HG03571 (cell line): Measurements from ENCODE around the gene CREB3L1.
A peak's percentile ranks its signal among the peaks of the same experiment; 100 is the strongest.

Source experiments
- ATAC-seq: cut with Tn5 transposase; IDR thresholded peaks from one replicate; pipeline ENCODE4 v1.9.1; 2021; ENCODE audit not compliant: unreplicated experiment

CREB3L1 gene, protein sequence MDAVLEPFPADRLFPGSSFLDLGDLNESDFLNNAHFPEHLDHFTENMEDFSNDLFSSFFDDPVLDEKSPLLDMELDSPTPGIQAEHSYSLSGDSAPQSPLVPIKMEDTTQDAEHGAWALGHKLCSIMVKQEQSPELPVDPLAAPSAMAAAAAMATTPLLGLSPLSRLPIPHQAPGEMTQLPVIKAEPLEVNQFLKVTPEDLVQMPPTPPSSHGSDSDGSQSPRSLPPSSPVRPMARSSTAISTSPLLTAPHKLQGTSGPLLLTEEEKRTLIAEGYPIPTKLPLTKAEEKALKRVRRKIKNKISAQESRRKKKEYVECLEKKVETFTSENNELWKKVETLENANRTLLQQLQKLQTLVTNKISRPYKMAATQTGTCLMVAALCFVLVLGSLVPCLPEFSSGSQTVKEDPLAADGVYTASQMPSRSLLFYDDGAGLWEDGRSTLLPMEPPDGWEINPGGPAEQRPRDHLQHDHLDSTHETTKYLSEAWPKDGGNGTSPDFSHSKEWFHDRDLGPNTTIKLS

DNA sequence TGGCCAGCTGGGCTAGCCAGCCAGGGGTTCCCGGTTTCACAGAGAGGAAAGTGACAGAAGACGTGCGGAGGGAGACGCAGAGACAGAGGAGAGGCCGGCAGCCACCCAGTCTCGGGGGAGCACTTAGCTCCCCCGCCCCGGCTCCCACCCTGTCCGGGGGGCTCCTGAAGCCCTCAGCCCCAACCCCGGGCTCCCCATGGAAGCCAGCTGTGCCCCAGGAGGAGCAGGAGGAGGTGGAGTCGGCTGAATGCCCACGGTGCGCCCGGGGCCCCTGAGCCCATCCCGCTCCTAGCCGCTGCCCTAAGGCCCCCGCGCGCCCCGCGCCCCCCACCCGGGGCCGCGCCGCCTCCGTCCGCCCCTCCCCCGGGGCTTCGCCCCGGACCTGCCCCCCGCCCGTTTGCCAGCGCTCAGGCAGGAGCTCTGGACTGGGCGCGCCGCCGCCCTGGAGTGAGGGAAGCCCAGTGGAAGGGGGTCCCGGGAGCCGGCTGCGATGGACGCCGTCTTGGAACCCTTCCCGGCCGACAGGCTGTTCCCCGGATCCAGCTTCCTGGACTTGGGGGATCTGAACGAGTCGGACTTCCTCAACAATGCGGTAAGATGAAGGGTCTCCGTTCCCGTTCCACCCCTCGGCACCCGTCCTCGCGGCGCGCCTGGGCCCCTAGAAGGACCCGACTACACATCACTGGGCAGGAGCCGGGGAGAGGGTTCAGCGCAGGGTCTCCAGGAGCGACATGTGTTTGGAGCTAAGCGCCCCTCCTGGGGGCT lies at the start of gene CREB3L1:
CREB3L1 (plus strand) TSS at position 41 of the 765 bp plus-strand sequence; CDS start at position 491, 450 bp downstream.
- ATAC-seq: no peak

DNA sequence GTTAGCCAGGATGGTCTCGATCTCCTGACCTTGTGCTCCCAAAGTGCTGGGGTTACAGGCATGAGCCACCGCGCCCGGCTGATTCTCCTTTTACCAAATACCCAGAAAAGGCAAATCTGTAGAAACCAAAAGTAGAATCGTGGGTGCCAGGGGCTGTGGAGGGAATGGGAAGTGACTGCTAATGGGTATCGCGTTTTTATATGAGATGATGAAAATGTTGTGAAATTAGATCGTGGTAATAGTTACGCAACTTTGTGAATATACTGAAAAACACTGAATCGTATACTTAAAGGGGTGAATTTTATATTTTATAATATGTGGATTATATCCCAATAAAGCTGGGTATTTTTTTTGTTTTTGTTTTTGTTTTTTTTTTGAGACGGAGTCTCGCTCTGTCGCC lies 48.2 kb upstream of the CREB3L1 start:
- ATAC-seq: no peak

- ATAC-seq: no peak
These were observed 43.2 kb upstream of the CREB3L1 start for GRCh38 chr11:46234311-46234710.

GRCh38 chr11:46235777-46236688 lies 41.4 kb upstream of the CREB3L1 start:
- ATAC-seq: no peak

DNA sequence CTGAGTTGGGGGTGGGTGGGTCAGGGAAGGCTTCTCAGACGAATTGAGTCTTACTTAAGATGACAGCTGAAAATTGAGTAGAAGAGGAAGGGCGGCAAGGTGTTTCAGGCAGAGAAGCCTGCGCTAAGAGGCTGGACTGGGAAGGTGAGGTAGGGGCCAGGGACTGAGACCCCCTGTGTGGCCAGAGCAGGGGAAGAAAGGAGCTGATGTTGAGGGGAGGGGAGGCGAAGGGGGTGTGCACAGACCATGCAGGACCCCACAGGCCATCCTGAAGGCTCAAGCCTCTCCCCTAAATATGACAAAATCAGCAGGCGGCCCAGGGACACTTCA lies 40.6 kb upstream of the CREB3L1 start:
- no peak for ATAC-seq

GRCh38 chr11:46237248-46238077 lies 40.0 kb upstream of the CREB3L1 start:
- ATAC-seq: no peak

- ATAC-seq: no peak
These were observed 39.1 kb upstream of the CREB3L1 start for GRCh38 chr11:46238078-46238966.

GRCh38 chr11:46238967-46239800 lies 38.3 kb upstream of the CREB3L1 start:
- peak; percentile 64 for ATAC-seq

- no peak for ATAC-seq
These were observed 37.7 kb upstream of the CREB3L1 start for GRCh38 chr11:46239801-46240061.

- ATAC-seq: no peak
These were observed 37.1 kb upstream of the CREB3L1 start for GRCh38 chr11:46240371-46240770.

GRCh38 chr11:46240861-46241260 lies 36.6 kb upstream of the CREB3L1 start:
- no peak for ATAC-seq

DNA sequence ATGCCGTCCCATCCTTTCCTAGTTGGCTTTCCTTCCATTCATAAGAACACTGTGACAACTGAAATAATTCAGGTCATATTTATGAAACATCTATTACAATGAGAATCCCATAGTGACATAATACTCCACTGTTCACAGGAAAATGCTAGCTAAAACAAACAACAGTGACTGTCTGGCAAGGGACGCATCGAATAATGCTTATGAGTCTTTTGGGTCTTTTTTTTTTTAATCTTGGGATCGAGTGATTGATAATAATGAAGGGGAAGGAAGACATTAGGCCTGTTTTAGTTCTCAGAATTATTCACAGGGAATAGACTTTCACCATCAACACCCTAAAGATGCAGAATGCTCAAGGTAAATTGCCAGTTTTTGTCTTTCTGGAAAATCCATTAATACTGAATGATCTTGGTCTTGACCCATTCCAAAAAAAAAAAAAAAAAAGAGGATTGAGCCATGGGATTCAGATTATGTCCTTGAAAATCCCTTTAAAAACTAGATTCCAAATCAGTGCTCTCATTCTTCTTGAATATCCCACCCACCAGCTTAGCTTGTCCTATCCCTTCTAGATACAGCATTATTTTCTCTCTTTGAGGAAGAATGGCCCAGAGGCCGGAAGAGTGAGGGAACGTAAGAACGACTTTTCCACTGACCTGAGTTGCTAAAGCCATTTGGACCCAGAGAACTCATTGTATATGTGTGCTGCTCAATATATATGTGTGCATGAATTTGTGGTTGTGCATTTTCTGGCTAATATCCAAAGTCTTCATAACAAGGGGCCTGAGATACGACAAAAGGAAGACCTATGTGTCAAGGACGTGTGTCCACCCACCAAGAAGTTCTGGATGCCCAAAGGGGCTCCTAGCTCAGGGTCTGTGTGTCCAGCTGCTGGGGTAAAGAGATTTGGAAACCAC lies 35.2 kb upstream of the CREB3L1 start:
- no peak for ATAC-seq

DNA sequence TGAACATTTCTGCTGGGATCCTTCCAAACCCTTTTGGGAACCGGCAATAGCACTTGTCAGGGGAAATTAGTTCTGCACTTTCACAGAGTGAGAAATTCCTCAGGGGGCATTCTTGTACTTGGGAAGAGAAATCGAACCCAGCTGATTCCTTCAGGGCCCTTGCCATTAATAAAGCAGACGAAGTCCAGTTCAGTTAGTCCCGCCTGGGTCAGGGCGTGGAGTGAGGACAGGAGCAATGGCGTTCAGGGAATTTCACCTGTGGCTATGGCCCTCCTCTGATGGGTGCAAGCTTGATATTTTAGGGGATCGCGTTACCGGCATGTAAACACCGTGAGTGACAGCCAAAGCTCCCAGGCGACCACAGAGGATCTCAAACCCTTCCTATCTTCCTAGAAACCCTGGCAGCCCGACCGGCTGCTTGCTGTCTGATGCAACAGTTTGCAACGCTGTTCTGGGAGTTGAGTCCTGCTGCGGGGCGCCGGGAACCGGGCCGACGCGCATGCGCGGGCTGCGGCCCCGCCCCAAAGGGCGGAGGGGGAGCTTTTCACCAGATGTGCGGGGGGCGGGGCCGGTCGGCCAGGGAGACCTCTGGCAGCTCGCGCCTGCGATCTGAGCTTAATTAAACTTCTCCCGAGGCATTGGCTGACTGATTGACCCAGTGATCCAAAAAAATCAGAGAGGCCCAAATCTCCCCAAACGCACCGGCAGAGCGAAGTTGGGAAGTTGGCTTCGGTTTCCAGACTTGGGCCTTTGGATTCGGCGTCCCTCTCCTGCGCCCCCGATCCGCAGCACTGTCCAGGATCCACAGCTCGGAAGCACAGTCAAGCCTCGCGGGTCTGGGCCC lies 34.3 kb upstream of the CREB3L1 start:
- ATAC-seq: peak; percentile 67

DNA sequence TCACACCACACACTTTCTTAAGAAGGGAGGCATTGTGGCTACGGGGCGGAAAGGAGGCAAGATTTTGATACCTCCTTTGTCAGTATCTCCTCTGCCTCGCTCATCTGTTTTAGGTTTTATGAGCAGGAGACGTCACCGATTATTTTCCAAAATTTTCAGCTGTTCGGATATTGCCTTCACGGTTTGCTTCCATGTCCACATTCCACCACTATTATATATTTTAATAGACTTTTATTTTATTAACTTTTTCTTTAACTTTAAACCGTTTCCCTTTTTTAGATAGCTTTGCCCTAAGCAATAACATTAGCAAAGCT lies 33.7 kb upstream of the CREB3L1 start:
- ATAC-seq: no peak

DNA sequence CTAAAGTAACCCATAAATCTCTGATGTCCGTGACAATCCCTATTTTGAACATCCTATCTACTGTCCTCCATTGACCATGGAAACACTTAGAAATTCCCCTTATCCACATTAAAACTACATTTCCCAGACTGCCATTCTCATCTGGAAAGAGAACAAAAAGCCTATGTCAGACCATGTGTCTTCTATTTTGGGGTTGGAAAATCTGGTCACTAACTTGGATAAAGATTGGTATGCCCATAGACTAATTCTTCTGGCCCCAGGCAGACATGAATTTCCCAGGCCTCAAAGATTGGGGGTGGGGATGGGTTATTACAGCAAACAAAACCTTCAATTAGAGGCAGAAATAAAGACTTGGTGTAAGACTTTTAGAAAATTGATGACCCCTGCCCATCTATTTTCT lies 30.9 kb upstream of the CREB3L1 start:
- ATAC-seq: no peak

- ATAC-seq: no peak
These were observed 30.4 kb upstream of the CREB3L1 start for GRCh38 chr11:46247090-46247489.

DNA sequence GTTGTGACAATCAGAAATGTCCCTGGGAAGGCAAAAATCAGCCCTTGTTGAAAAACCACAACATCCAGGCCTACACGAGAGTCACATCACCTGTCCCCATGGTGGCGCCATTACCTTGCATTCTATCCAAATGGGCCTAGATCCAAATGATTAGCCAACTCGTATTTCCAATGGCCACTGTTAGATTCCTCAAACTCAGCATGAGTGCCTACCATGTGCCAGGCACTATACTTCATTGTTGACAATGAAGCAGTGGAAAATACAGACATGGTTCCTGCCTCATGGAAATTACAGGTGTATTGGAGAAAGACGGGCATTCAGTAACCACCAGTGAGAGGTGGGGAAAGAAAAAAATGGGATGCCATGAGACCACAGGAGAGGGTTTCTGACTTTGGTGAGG lies 29.8 kb upstream of the CREB3L1 start:
- ATAC-seq: no peak
